RWPE2 (cell line): ENCODE measurements around the gene GNRHR.
"Not testable (repeated sequence)": the region's sequence is repeated elsewhere in the genome, so short reads cannot be mapped to it uniquely, and the experiment has no call there.

Source experiments
- ATAC-seq: fragments of 200-7000 bp; cut with Tn5 transposase; 3 replicates; pipeline ENCODE4 v1.9.1; 2021; ENCODE audit warnings: low read depth
- DNase-seq: peaks from one replicate; pipeline ENCODE4 v3.0.0-alpha.2; 2020; ENCODE audit warnings: low spot score
- H3K27ac ChIP-seq: fragments of 450-650 bp; 2 replicates; pipeline ENCODE4 v1.5.1; 2017; ENCODE audit warnings: mild to moderate bottlenecking; ENCODE audit not compliant: poor library complexity, severe bottlenecking
- H3K27me3 ChIP-seq: fragments of 250-450 bp; sonication (Bioruptor Pico); 2 replicates; pipeline ENCODE4 v1.5.1; 2021; ENCODE audit warnings: mild to moderate bottlenecking, moderate library complexity; ENCODE audit not compliant: insufficient read depth, poor library complexity, severe bottlenecking
- H3K36me3 ChIP-seq: fragments of 250-450 bp; sonication (Bioruptor Pico); 2 replicates; pipeline ENCODE4 v1.5.1; 2020; ENCODE audit warnings: low read depth, mild to moderate bottlenecking, moderate library complexity
- H3K4me1 ChIP-seq: fragments of 250-450 bp; sonication (Bioruptor Pico); 2 replicates; pipeline ENCODE4 v1.5.1; 2021; ENCODE audit warnings: mild to moderate bottlenecking, moderate library complexity; ENCODE audit not compliant: insufficient read depth, poor library complexity, severe bottlenecking
- H3K4me3 ChIP-seq: fragments of 250-450 bp; sonication (Bioruptor Pico); 2 replicates; pipeline ENCODE4 v1.5.1; 2021; ENCODE audit warnings: mild to moderate bottlenecking, moderate library complexity; ENCODE audit not compliant: severe bottlenecking
- H3K9me3 ChIP-seq: fragments of 250-450 bp; sonication (Bioruptor Pico); 2 replicates; pipeline ENCODE4 v1.5.1; 2021; ENCODE audit warnings: mild to moderate bottlenecking, moderate library complexity; ENCODE audit not compliant: severe bottlenecking
- CTCF ChIP-seq: fragments of 450-650 bp; IDR thresholded peaks from one replicate; pipeline ENCODE4 v1.5.1; 2017; ENCODE audit warnings: mild to moderate bottlenecking, moderate library complexity; ENCODE audit not compliant: poor library complexity, severe bottlenecking

GNRHR gene

GRCh38 chr4:67736262-67736661, 17.9 kb downstream of the GNRHR start:
- no peaks in the 10 kb centered on the region for H3K4me1 ChIP-seq
- no peak overlapping the region for H3K27ac ChIP-seq
- no peak overlapping the region for H3K4me3 ChIP-seq
- no peaks in the 10 kb centered on the region for H3K36me3 ChIP-seq
- H3K27me3 ChIP-seq: no peaks in the 10 kb centered on the region
- H3K9me3 ChIP-seq: no peaks in the 10 kb centered on the region
- no peak for TF ChIP-seq CTCF
- ATAC-seq (no peak), DNase-seq (no peak)

- H3K27ac ChIP-seq: no peak overlapping the region
- DNase-seq: no peak
- no peak for TF ChIP-seq CTCF
- no peaks in the 10 kb centered on the region for H3K36me3 ChIP-seq
- no peaks in the 10 kb centered on the region for H3K9me3 ChIP-seq
- H3K27me3 ChIP-seq: no peaks in the 10 kb centered on the region
- H3K4me3 ChIP-seq: no peak overlapping the region
- no peak for ATAC-seq
- H3K4me1 ChIP-seq: no peaks in the 10 kb centered on the region
These were observed 18.9 kb downstream of the GNRHR start for GRCh38 chr4:67735325-67735724.

- not testable (repeated sequence) for DNase-seq, ATAC-seq, H3K27me3 ChIP-seq, H3K4me3 ChIP-seq, H3K36me3 ChIP-seq, H3K27ac ChIP-seq, H3K9me3 ChIP-seq
- H3K4me1 ChIP-seq: peaks cover 19% of the 10 kb centered on the region
These were observed 23.7 kb downstream of the GNRHR start for GRCh38 chr4:67730511-67730910.

GRCh38 chr4:67727124-67727850, 26.9 kb downstream of the GNRHR start:
- Histone ChIP-seq H3K4me1 (peaks cover 30% of the 10 kb centered on the region), H3K9me3 (peaks cover 5% of the 10 kb centered on the region), H3K36me3 (no peaks in the 10 kb centered on the region; the same call in 1 of the 2 replicates), H3K4me3 (no peak overlapping the region), H3K27me3 (no peaks in the 10 kb centered on the region), H3K27ac (peak overlapping the region; percentile 83)
- no peak for TF ChIP-seq CTCF
- ATAC-seq (peak; percentile 61), DNase-seq (no peak)

- no peak for TF ChIP-seq CTCF
- Histone ChIP-seq H3K27me3 (no peaks in the 10 kb centered on the region), H3K9me3 (peaks cover 5% of the 10 kb centered on the region), H3K4me3 (no peak overlapping the region), H3K4me1 (peaks cover 42% of the 10 kb centered on the region), H3K36me3 (no peaks in the 10 kb centered on the region; the same call in 1 of the 2 replicates), H3K27ac (peak overlapping the region; percentile 83)
- 0 out of 3 replicates have a peak, but pooled peaks have one; percentile 16 for ATAC-seq
- DNase-seq: no peak
These were observed 28.2 kb downstream of the GNRHR start for GRCh38 chr4:67725981-67726380.
